ENCODE measurements around the gene REPS2. TPM values are rescaled to one million over a fixed set of nuclear protein-coding genes. Genes with fewer than 3 reads are reported as not detected.

The REPS2 gene
- total RNA-seq, 1 donor from 2014 or later, result 4.1 TPM

- no peak overlapping the region for H3K27ac ChIP-seq
- H3K36me3 Mint-ChIP-seq, result no peaks in the 10 kb centered on the region
- no peaks in the 10 kb centered on the region for H3K79me2 ChIP-seq (ENCODE audit: low read depth)
- no peaks in the 10 kb centered on the region for H4K20me1 ChIP-seq (ENCODE audit: low read depth)
- no peak overlapping the region for H2AFZ ChIP-seq (replicated peaks)
- H3K36me3 ChIP-seq, result no peaks in the 10 kb centered on the region
- no peak overlapping the region for H3K9ac ChIP-seq
- H3K9me3 Mint-ChIP-seq, result no peaks in the 10 kb centered on the region
- H3K4me3 Mint-ChIP-seq, result no peak overlapping the region
- no peak for TF ChIP-seq EZH2 (IDR thresholded peaks at IDR 0.05)
- no peak for TF ChIP-seq CTCF (IDR thresholded peaks at IDR 0.05)
- no peak for TF ChIP-seq EZH2phosphoT487 (IDR thresholded peaks at IDR 0.05)
- H3F3A ChIP-seq (ENCODE audit: low read depth), result no peaks in the 10 kb centered on the region
- H3K27me3 ChIP-seq, result no peaks in the 10 kb centered on the region
- DNase-seq (ENCODE audit: low spot score), result no peak
- H3K4me1 ChIP-seq, result no peaks in the 10 kb centered on the region
- no peaks in the 10 kb centered on the region for H3K9me3 ChIP-seq (ENCODE audit: low read depth)
- H3K4me1 Mint-ChIP-seq, result no peaks in the 10 kb centered on the region
- H3K4me3 ChIP-seq, result no peak overlapping the region
- no peak overlapping the region for H3K27ac Mint-ChIP-seq
- no peak overlapping the region for H3K4me2 ChIP-seq
- no peaks in the 10 kb centered on the region for H3K27me3 Mint-ChIP-seq (ENCODE audit: insufficient read depth, low read depth)
Measured at GRCh38 chrX:16910376-16910775, 36.1 kb upstream of the REPS2 start.

DNA sequence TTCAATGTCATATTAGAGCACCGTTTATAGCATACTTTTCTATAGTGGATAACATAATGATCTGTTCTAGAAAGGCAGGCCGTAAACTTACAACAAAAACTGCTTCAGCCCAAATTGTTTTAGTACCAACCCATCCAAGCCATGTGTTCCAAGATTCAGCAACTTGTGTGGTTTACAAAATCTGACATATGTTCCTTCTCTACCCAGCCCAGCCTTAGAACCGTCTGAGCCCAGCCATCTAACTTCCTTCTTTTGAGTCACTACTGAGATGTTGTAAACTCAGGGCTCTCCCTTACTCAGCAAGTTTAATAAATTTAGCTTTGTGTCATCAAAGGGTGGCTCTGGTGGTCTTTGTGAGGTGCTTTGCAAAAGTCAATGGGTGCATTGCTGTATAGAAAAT lies 32.4 kb upstream of the REPS2 start:
- Histone ChIP-seq H3K9ac (no peak overlapping the region), H3K4me3 (no peak overlapping the region), H3K79me2 (ENCODE audit: low read depth) (no peaks in the 10 kb centered on the region), H3K36me3 (no peaks in the 10 kb centered on the region), H3K9me3 (ENCODE audit: low read depth) (no peaks in the 10 kb centered on the region), H3K4me1 (no peaks in the 10 kb centered on the region), H3K4me2 (no peak overlapping the region), H3K27me3 (no peaks in the 10 kb centered on the region), H3K27ac (no peak overlapping the region), H4K20me1 (ENCODE audit: low read depth) (no peaks in the 10 kb centered on the region), H2AFZ (replicated peaks) (no peak overlapping the region), H3F3A (ENCODE audit: low read depth) (no peaks in the 10 kb centered on the region)
- peaks cover 2% of the 10 kb centered on the region for H3K27me3 Mint-ChIP-seq (ENCODE audit: insufficient read depth, low read depth)
- DNase-seq (ENCODE audit: low spot score), result no peak
- no peaks in the 10 kb centered on the region for H3K36me3 Mint-ChIP-seq
- no peaks in the 10 kb centered on the region for H3K9me3 Mint-ChIP-seq
- no peak for TF ChIP-seq CTCF (IDR thresholded peaks at IDR 0.05)
- no peak for TF ChIP-seq EZH2 (IDR thresholded peaks at IDR 0.05)
- TF ChIP-seq EZH2phosphoT487 (IDR thresholded peaks at IDR 0.05), result no peak
- no peak overlapping the region for H3K27ac Mint-ChIP-seq
- no peaks in the 10 kb centered on the region for H3K4me1 Mint-ChIP-seq
- no peak overlapping the region for H3K4me3 Mint-ChIP-seq

GRCh38 chrX:16916561-16916960 lies 29.9 kb upstream of the REPS2 start:
- H4K20me1 ChIP-seq (ENCODE audit: low read depth), result no peaks in the 10 kb centered on the region
- Mint-ChIP-seq H3K36me3 (no peaks in the 10 kb centered on the region), H3K27ac (no peak overlapping the region), H3K27me3 (ENCODE audit: insufficient read depth, low read depth) (peaks cover 2% of the 10 kb centered on the region), H3K4me1 (no peaks in the 10 kb centered on the region), H3K4me3 (no peak overlapping the region), H3K9me3 (no peaks in the 10 kb centered on the region)
- no peaks in the 10 kb centered on the region for H3F3A ChIP-seq (ENCODE audit: low read depth)
- H3K79me2 ChIP-seq (ENCODE audit: low read depth), result no peaks in the 10 kb centered on the region
- no peaks in the 10 kb centered on the region for H3K4me1 ChIP-seq
- no peaks in the 10 kb centered on the region for H3K27me3 ChIP-seq
- H3K4me2 ChIP-seq, result no peak overlapping the region
- no peak overlapping the region for H2AFZ ChIP-seq (replicated peaks)
- H3K9me3 ChIP-seq (ENCODE audit: low read depth), result no peaks in the 10 kb centered on the region
- H3K9ac ChIP-seq, result no peak overlapping the region
- DNase-seq (ENCODE audit: low spot score), result no peak
- H3K4me3 ChIP-seq, result no peak overlapping the region
- TF ChIP-seq EZH2 (IDR thresholded peaks at IDR 0.05) (no peak), EZH2phosphoT487 (IDR thresholded peaks at IDR 0.05) (no peak), CTCF (IDR thresholded peaks at IDR 0.05) (no peak)
- H3K27ac ChIP-seq, result no peak overlapping the region
- H3K36me3 ChIP-seq, result no peaks in the 10 kb centered on the region
